HEK293T (cell line): ENCODE measurements around the gene NXPE3.

Experiments used
- BHLHE40 ChIP-seq: fragments of 450-650 bp; IDR thresholded peaks from 2 replicates; pipeline ENCODE4 v1.6.1; 2016; ENCODE audit warnings: mild to moderate bottlenecking, moderate library complexity, borderline replicate concordance
- ELF4 ChIP-seq: fragments of 450-650 bp; IDR thresholded peaks from 2 replicates; pipeline ENCODE4 v1.6.1; 2017; ENCODE audit warnings: antibody characterized with exemption
- FOXA1 ChIP-seq: fragments of 450-650 bp; IDR thresholded peaks from 2 replicates; pipeline ENCODE4 v1.6.1; 2016; ENCODE audit warnings: mild to moderate bottlenecking
- FOXK2 ChIP-seq: fragments of 450-650 bp; IDR thresholded peaks from 2 replicates; pipeline ENCODE4 v1.6.1; 2016; ENCODE audit warnings: mild to moderate bottlenecking
- FOXM1 ChIP-seq: fragments of 450-650 bp; IDR thresholded peaks from 2 replicates; pipeline ENCODE4 v1.6.1; 2017; ENCODE audit warnings: mild to moderate bottlenecking, borderline replicate concordance
- HDGF ChIP-seq: fragments of 450-650 bp; IDR thresholded peaks from 2 replicates; pipeline ENCODE4 v1.6.1; 2017; ENCODE audit warnings: antibody characterized with exemption, borderline replicate concordance
- L3MBTL2 ChIP-seq: fragments of 450-650 bp; conservative IDR thresholded peaks from 2 replicates; pipeline ENCODE4 v1.6.1; 2016; ENCODE audit warnings: mild to moderate bottlenecking
- LEF1 ChIP-seq: fragments of 450-650 bp; IDR thresholded peaks from 2 replicates; pipeline ENCODE4 v1.6.1; 2017; ENCODE audit warnings: mild to moderate bottlenecking, borderline replicate concordance
- NFRKB ChIP-seq: fragments of 450-650 bp; IDR thresholded peaks from 2 replicates; pipeline ENCODE4 v1.6.1; 2016; ENCODE audit warnings: mild to moderate bottlenecking, moderate library complexity
- PKNOX1 ChIP-seq: fragments of 450-650 bp; IDR thresholded peaks from 2 replicates; pipeline ENCODE4 v1.6.1; 2016
- SP1 ChIP-seq: fragments of 450-650 bp; IDR thresholded peaks from 2 replicates; pipeline ENCODE4 v1.6.1; 2017
- TARDBP ChIP-seq: fragments of 450-650 bp; IDR thresholded peaks from 2 replicates; pipeline ENCODE4 v1.6.1; 2016
- ZNF384 ChIP-seq: fragments of 450-650 bp; IDR thresholded peaks from 2 replicates; pipeline ENCODE4 v1.6.1; 2016

GRCh38 chr3:101829437-101829830, 50.4 kb downstream of the NXPE3 start:
- no peak for TF ChIP-seq ELF4
- TF ChIP-seq NFRKB: no peak
- no peak for TF ChIP-seq FOXK2
- no peak for TF ChIP-seq PKNOX1
- TF ChIP-seq FOXM1: no peak
- TF ChIP-seq TARDBP: no peak
- TF ChIP-seq BHLHE40: no peak
- no peak for TF ChIP-seq L3MBTL2
- TF ChIP-seq FOXA1: no peak
- no peak for TF ChIP-seq SP1
- no peak for TF ChIP-seq LEF1
- TF ChIP-seq HDGF: no peak
- TF ChIP-seq ZNF384: no peak
